GM12891 (cell line): ENCODE results near the gene CMIP.

Experiments used
- POLR2A ChIP-seq: IDR thresholded peaks from 2 replicates; pipeline ENCODE4 v1.6.1; 2011; ENCODE audit warnings: low read depth, low read length, control low read depth
- POLR2AphosphoS5 ChIP-seq: IDR thresholded peaks from 2 replicates; pipeline ENCODE4 v1.6.1; 2011; ENCODE audit warnings: low read depth, low read length, control low read depth
- TAF1 ChIP-seq: IDR thresholded peaks from 2 replicates; pipeline ENCODE4 v1.6.1; 2011; ENCODE audit warnings: low read depth, low read length, control low read depth

GRCh38 chr16:81587626-81588160 is 143.1 kb downstream of the CMIP start:
- no peak for TF ChIP-seq TAF1
- TF ChIP-seq POLR2A = no peak
- no peak for TF ChIP-seq POLR2AphosphoS5
